ENCODE data around the gene ECT2L. TPM values are rescaled to one million over a fixed set of nuclear protein-coding genes. Genes with fewer than 3 reads are reported as not detected.

ECT2L gene
- total and polyA plus RNA-seq, 2 of the 13 experiments (the other 11 are each of a cell fraction or from before 2014, with no cell fraction given): 0.12 TPM; not detected in 1

- Histone ChIP-seq H2AFZ (ENCODE audit: low read length) (no peak overlapping the region), H3K9me3 (ENCODE audit: low read length) (no peaks in the 10 kb centered on the region), H3K9ac (ENCODE audit: insufficient read depth, low read depth, low read length) (no peak overlapping the region), H3K36me3 (replicated peaks in 1 of 2; ENCODE audit: control insufficient read depth in 1 of 2, insufficient read depth in 2 of 2, low read length in 2 of 2) (no peaks in the 10 kb centered on the region), H3K4me3 (replicated peaks in 1 of 3; ENCODE audit: insufficient read depth in 1 of 3, low read depth in 2 of 3, low read length in 3 of 3) (no peak overlapping the region), H3K27me3 (ENCODE audit: control insufficient read depth in 1 of 2, insufficient read depth in 2 of 2, low read length in 2 of 2) (peaks cover 0 to 1% of the 10 kb centered on the region in 2 experiments; a peak in 1 of 5 replicates), H3K27ac (ENCODE audit: extremely low read length, insufficient read depth, low read length) (no peak overlapping the region), H3K79me2 (ENCODE audit: insufficient read depth, low read length) (no peaks in the 10 kb centered on the region), H3K4me1 (ENCODE audit: insufficient read depth, low read length) (no peaks in the 10 kb centered on the region), H4K20me1 (ENCODE audit: insufficient read depth, low read length) (no peaks in the 10 kb centered on the region), H3K4me2 (ENCODE audit: low read depth, low read length) (no peak overlapping the region)
- no TSS peak for BruUV-seq (replicated peaks)
- in situ Hi-C loops (cut with HindIII; ENCODE audit: extremely low pct_ligation_motif_present, low pct_unique_long_range_greater_than_20kb) (no loop called here), intact Hi-C loops (cut with micrococcal nuclease; ENCODE audit: unreplicated experiment) (no loop called here)
- DNase-seq (ENCODE audit: low spot score) (no peak), FAIRE-seq (no peak), ATAC-seq (no peak)
- WGBS (ENCODE audit: low lambda C conversion rate): 74% methylated on average over 9 of the region's 9 CpGs
- POLR2A ChIA-PET: no interaction called here
- CTCF ChIA-PET (ENCODE audit: low intra/inter-chr PET ratio, low total read pairs): no interaction called here
- no peak for TF ChIP-seq ZNF597 (CRISPR knock-in tag; IDR thresholded peaks at IDR 0.05)
- TF ChIP-seq PBX3 (CRISPR knock-in tag; IDR thresholded peaks at IDR 0.05; ENCODE audit: borderline replicate concordance): no peak
- TF ChIP-seq LCORL (IDR thresholded peaks at IDR 0.05): no peak
- no peak for TF ChIP-seq LCORL (CRISPR knock-in tag; IDR thresholded peaks at IDR 0.05)
- TF ChIP-seq RBM22 (optimal IDR thresholded peaks at IDR 0.05; ENCODE audit: low read length): no peak
- no peak for TF ChIP-seq ZNF646 (CRISPR knock-in tag; IDR thresholded peaks at IDR 0.05)
- TF ChIP-seq ZNF678 (CRISPR knock-in tag; IDR thresholded peaks at IDR 0.05): no peak
- no peak for TF ChIP-seq ZNF292 (CRISPR knock-in tag; IDR thresholded peaks at IDR 0.05; ENCODE audit: borderline replicate concordance, low read depth)
- no peak for TF ChIP-seq TBL1XR1 (IDR thresholded peaks at IDR 0.05; ENCODE audit: borderline replicate concordance, low read length, partially characterized antibody)
- no peak for TF ChIP-seq ZMYM2 (CRISPR knock-in tag; IDR thresholded peaks at IDR 0.05)
- TF ChIP-seq ELF4 (CRISPR knock-in tag; IDR thresholded peaks at IDR 0.05; ENCODE audit: borderline replicate concordance): no peak
- no peak for TF ChIP-seq ONECUT2 (CRISPR knock-in tag; IDR thresholded peaks at IDR 0.05)
- TF ChIP-seq ZNF782 (CRISPR knock-in tag; IDR thresholded peaks at IDR 0.05; ENCODE audit: borderline replicate concordance): no peak
- no peak for TF ChIP-seq IRF1 (CRISPR knock-in tag; IDR thresholded peaks at IDR 0.05; ENCODE audit: low read depth)
These were observed 67.4 kb downstream of the ECT2L start for GRCh38 chr6:138863321-138863720.
